ENCODE data around the gene MADCAM1.
A peak's percentile ranks its signal among the peaks of the same experiment; 100 is the strongest.

MADCAM1 gene

GRCh38 chr19:532561-533363, 36.5 kb downstream of the MADCAM1 start:
- no peak for DNase-seq (ENCODE audit: low read depth)

DNA sequence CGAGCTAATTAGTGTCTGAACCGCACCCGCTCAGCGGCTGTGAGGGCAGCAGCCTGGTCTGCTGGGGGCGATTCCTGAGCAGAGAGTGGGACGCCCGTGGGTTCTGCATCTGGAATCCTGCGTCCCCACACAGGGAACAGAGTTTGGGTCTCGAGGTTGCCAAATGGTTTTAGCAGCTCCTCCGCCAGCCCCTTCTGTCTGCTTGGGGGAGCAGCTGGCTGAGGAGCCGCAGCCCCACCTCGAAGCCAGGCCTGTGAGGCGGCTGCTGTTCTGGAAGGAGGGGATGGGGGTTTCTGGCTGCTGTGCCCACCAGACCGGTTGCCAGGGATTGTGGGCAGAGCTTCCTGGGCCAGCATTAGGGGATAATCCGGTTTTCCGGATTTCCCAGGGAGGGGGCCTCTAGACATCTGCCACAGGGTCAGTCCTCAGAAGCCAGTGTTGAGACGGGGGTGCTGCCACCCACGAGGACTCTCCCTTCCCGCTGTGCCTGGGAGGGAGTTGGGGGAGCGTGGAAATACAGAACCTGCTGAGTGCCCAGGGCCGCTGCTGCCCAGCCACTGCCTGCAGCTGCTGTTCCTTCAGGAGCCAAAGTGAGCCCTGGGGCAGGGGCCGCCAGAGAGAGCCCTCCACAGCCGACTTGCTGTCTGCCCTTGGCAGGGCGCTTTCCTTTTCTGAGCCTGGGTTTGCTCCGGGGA, 37.2 kb downstream of the MADCAM1 start:
- DNase-seq (ENCODE audit: low read depth), result no peak

DNA sequence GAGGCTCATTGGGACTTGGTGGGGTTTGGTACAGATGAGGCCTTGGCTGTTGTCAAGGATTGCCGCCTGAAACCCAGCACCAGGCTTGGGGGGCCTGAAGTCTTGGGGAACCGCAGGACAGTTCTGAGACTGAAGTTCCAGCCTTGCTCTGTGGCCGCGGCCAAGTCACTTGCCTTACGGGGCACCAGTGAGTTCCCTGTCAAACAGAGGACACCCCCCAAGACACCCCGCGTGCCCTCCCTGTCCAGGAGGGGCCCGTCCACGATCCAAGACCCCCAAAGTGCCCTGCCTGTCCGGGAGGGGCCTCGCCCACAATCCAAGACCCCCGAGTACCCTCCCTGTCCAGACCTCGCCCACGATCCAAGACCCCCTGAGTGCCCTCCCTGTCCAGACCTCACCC, 37.8 kb downstream of the MADCAM1 start:
- DNase-seq (ENCODE audit: low read depth), result no peak

DNA sequence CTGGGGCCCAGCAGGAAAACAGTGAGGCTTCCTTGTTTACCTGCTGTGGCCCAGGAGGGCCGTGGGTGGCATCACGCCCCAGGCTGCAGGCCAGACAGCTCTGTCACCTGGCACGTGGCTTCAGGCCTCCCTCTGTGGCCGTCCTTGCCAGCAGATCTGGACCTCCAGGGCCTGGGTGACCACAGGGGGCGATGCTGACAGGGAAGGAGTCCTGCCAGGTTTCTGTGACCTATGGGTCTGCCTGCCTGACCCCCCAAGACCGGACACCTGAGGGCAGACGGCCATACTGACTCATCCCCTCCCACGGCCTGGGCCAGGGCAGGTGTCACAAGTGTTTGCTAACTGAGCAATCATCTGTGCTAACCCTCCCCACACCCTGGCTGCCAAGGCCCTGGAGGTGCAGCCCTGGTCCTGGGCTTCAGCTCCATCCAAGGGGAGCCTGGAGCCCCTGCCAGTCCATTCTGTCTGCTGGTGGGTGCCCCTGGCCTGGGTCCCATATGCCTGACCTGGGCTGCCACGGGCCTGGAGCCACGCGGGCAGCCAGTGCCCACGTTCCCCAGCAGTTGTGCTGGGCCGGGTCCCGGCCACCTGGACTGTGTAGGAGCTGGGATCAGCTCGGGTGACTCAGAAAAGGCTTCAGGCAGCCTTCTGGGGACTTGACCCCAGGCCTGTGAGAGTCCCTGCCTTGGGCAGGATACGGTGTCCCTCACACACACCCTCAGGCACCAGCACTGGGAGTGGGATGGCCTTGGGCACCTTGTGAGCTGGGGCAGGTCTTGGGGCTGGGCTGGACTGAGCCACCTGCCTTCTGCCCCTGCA, 38.9 kb downstream of the MADCAM1 start:
- no peak for DNase-seq (ENCODE audit: low read depth)

GRCh38 chr19:536031-536880, 40.0 kb downstream of the MADCAM1 start:
- no peak for DNase-seq (ENCODE audit: low read depth)

GRCh38 chr19:536881-537404, 40.7 kb downstream of the MADCAM1 start:
- DNase-seq (ENCODE audit: low read depth), result no peak

- no peak for DNase-seq (ENCODE audit: low read depth)
These were observed 42.5 kb downstream of the MADCAM1 start for GRCh38 chr19:538641-539428.

GRCh38 chr19:539429-540030, 43.2 kb downstream of the MADCAM1 start:
- DNase-seq (ENCODE audit: low read depth), result no peak

GRCh38 chr19:540867-541637, 44.8 kb downstream of the MADCAM1 start:
- DNase-seq (ENCODE audit: low read depth), result no peak

GRCh38 chr19:541699-542098, 45.4 kb downstream of the MADCAM1 start:
- no peak for DNase-seq (ENCODE audit: low read depth)

DNA sequence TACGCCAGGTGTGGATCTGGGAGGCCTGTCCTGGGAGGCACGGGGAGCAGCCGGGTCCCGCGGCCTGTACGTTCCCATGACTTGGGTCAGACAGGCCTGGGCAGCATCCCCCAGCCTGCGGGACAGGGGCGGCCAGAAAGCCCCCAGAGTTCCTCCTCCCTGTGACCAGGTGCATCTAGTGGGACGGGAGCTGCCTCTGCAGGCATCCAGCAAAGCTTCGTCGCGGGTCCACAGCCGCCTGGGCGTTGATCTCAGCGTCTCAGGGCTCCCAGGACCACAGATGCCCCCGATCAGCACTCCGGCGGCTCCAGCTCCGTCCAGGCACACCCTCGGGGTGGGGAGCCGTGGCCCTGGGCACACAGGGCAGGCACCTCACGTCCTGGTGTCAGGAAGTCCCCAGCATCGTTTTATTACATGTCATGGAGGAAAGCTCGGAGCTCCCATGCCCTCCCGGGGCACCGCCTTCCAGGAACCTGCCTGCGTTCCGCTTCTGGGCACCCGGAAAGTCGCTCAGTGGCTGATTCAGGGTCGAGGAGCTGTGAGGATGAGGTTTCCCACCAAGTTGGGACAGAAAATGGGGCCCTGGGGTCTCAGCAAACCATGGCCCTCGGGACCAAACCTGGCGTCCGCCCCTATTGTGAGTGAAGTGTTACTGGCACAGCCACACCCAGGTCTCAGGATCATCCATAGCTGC, 46.0 kb downstream of the MADCAM1 start:
- DNase-seq (ENCODE audit: low read depth), result no peak

- peak; percentile 54 for DNase-seq (ENCODE audit: low read depth)
These were observed 47.8 kb downstream of the MADCAM1 start, which contains the start of gene GZMM for GRCh38 chr19:543910-544608. Gene GZMM (plus strand): TSS chr19:544053. CDS start chr19:544072, 19 bp downstream.

- DNase-seq (ENCODE audit: low read depth), result no peak
These were observed 50.8 kb downstream of the MADCAM1 start for GRCh38 chr19:547117-547516.

GRCh38 chr19:547836-548720, 51.8 kb downstream of the MADCAM1 start:
- no peak for DNase-seq (ENCODE audit: low read depth)

GRCh38 chr19:548886-549830, 52.9 kb downstream of the MADCAM1 start:
- DNase-seq (ENCODE audit: low read depth), result no peak

DNA sequence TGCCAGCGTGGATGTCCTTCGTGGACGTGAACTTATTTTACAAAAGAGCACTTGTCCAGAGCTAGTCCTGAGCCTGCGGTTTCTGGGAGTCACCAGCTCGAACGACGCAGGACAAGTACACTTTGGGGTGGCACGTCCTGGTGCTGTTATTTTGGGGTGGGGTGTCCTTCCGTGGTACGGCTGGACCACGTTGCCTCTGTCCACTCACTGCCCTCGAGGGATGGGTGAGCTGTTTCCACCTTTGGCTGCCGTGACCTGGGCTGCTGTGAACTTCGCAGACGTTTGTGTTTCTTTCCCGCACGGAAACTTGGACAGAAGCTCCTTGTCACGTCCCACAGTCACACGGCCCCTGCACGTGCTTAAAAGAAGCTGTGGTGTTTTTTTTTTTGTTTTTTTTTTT, 58.5 kb downstream of the MADCAM1 start:
- no peak for DNase-seq (ENCODE audit: low read depth)

All from T-helper 22 cell (primary cell).